Astrocyte (in vitro differentiated cells and primary cell): ENCODE measurements around the gene GNPTG. TPM values are rescaled to one million over a fixed set of nuclear protein-coding genes. Genes with fewer than 3 reads are reported as not detected.

Experiments used
- total RNA-seq: library from RNA; stranded (reverse); gene quantifications from 2 replicates; pipeline ENCODE4 v1.2.1, GENCODE V29; 2021

The GNPTG gene
- total RNA-seq, 1 donor from 2014 or later = 45.5 TPM

Other genes starting within 250 kb of the GNPTG start
- gene CACNA1H, start 198.8 kb upstream of the GNPTG start, total RNA-seq = 21.7 and 30.5 TPM in 2 replicates
- not detected in 2 replicates for gene TPSG1, start 126.7 kb upstream of the GNPTG start, total RNA-seq
- gene TPSB2, start 121.7 kb upstream of the GNPTG start, total RNA-seq = not detected in 2 replicates
- gene TPSAB1, start 111.2 kb upstream of the GNPTG start, total RNA-seq = not detected in 2 replicates
- gene TPSD1, start 95.9 kb upstream of the GNPTG start, total RNA-seq = not detected in 2 replicates
- 135 and 143 TPM in 2 replicates for gene UBE2I, start 42.3 kb upstream of the GNPTG start, total RNA-seq
- 1.4 and 2.6 TPM in 2 replicates for gene BAIAP3, start 18.3 kb upstream of the GNPTG start, total RNA-seq
- 60.1 and 63.3 TPM in 2 replicates for gene TSR3, start 53 bp upstream of the GNPTG start, total RNA-seq
- 10.7 and 11.1 TPM in 2 replicates for gene UNKL, start 62.8 kb downstream of the GNPTG start, total RNA-seq
- gene UQCC4, start 68.8 kb downstream of the GNPTG start, total RNA-seq = 12.7 and 13.5 TPM in 2 replicates
- not detected in 2 replicates for gene PERCC1, start 79.1 kb downstream of the GNPTG start, total RNA-seq
- 1.4 and 1.5 TPM in 2 replicates for gene CCDC154, start 92.6 kb downstream of the GNPTG start, total RNA-seq
- 66.7 and 67.2 TPM in 2 replicates for gene CLCN7, start 123.1 kb downstream of the GNPTG start, total RNA-seq
- not detected in 2 replicates for gene PTX4, start 137.0 kb downstream of the GNPTG start, total RNA-seq
- gene TELO2, start 141.4 kb downstream of the GNPTG start, total RNA-seq = 21.1 and 22.0 TPM in 2 replicates
- gene TMEM204, start 181.7 kb downstream of the GNPTG start, total RNA-seq = not detected in 2 replicates